K562 (cell line): ENCODE results near the gene SPATC1L. TPM values are rescaled to one million over a fixed set of nuclear protein-coding genes. Genes with fewer than 3 reads are reported as not detected.

ENCODE experiments used
- DACH1 ChIP-seq: fragments of 450-650 bp; IDR thresholded peaks from 2 replicates; pipeline ENCODE4 v1.6.1; 2018; ENCODE audit not compliant: partially characterized antibody
- GATA2 ChIP-seq: sonication (generic); formaldehyde crosslinking; IDR thresholded peaks from 2 replicates; pipeline ENCODE4 v1.4.0; 2020; ENCODE audit warnings: mild to moderate bottlenecking, missing genetic modification reagents
- KDM1A ChIP-seq, 2 experiments: fragments of 450-650 bp; IDR thresholded peaks; 2 replicates each; pipeline ENCODE4 v1.6.1; 2016; ENCODE audit warnings: mild to moderate bottlenecking in 2 of 2
- MEF2D ChIP-seq: conservative IDR thresholded peaks from 2 replicates; pipeline ENCODE4 v1.6.1; 2016; ENCODE audit warnings: low read depth, missing genetic modification characterization, missing compliant biosample characterization
- PML ChIP-seq: IDR thresholded peaks from 2 replicates; pipeline ENCODE4 v1.6.1; 2012; ENCODE audit warnings: low read length, inconsistent platforms
- RAD51 ChIP-seq: fragments of 450-650 bp; IDR thresholded peaks from 2 replicates; pipeline ENCODE4 v1.7.1; 2016; ENCODE audit warnings: low read depth, mild to moderate bottlenecking, borderline replicate concordance
- ZNF316 ChIP-seq: fragments of 450-650 bp; IDR thresholded peaks from 2 replicates; pipeline ENCODE4 v1.6.1; 2016
- ZNF707 ChIP-seq: fragments of 250-450 bp; sonication (Bioruptor Pico); conservative IDR thresholded peaks from 2 replicates; pipeline ENCODE4 v1.8.0; 2022; ENCODE audit warnings: inconsistent platforms, mild to moderate bottlenecking, moderate library complexity
- ZNF764 ChIP-seq: fragments of 250-450 bp; sonication (Bioruptor Pico); IDR thresholded peaks from 2 replicates; pipeline ENCODE4 v1.4.0; 2020; ENCODE audit warnings: low read depth, mild to moderate bottlenecking, moderate library complexity
- polyA plus RNA-seq, 8 experiments: library from polyadenylated mRNA; depleted of rRNA in 4 of 8; stranded (reverse) in 5 of 8; unstranded in 3 of 8; fragments of >200 nt; fragmentation: Nextera tagmentation in 2 of 8; fragmentation: Illumina TruSeq in 1 of 8; extraction: Ambion mirVana in 2 of 8; extraction: Trizol in 1 of 8; gene quantifications; 2 replicates each; pipeline versions ENCODE4 v1.2.1 to v1.2.3, GENCODE V29; 2011 to 2014; ENCODE audit warnings: inconsistent platforms in 1 of 8, missing spikeins in 1 of 8
- total RNA-seq, 7 experiments: library from RNA; depleted of rRNA in 6 of 7; stranded (reverse); fragments of >200 nt in 6 of 7; fragmentation: Illumina TruSeq in 2 of 7; extraction: Trizol in 2 of 7; gene quantifications; 2 replicates each; pipeline versions ENCODE4 v1.2.1 to v1.2.3, GENCODE V29; 2011 to 2021; ENCODE audit warnings: low replicate concordance in 1 of 7
- TF ChIP-seq, protein P1 (sequence below), 3 experiments: IDR thresholded peaks in 2 of 3; conservative IDR thresholded peaks in 1 of 3; 2 replicates each; pipeline ENCODE4 v1.5.1; 2011 to 2012; ENCODE audit warnings: low read length in 3 of 3, mild to moderate bottlenecking in 3 of 3, control low read depth in 2 of 3, improper control_type of control experiment in 1 of 3, inconsistent platforms in 1 of 3, low read depth in 1 of 3, mixed read lengths in 1 of 3, moderate library complexity in 1 of 3; ENCODE audit not compliant: insufficient read depth in 2 of 3
- TF ChIP-seq, protein P2 (sequence below): sonication (generic); formaldehyde crosslinking; IDR thresholded peaks from 2 replicates; pipeline ENCODE4 v1.5.0; 2020; ENCODE audit warnings: missing genetic modification reagents
- TF ChIP-seq, protein P3 (sequence below): sonication (generic); IDR thresholded peaks from 2 replicates; pipeline ENCODE4 v1.6.1; 2016
- TF ChIP-seq, protein P4 (sequence below): sonication (generic); formaldehyde crosslinking; IDR thresholded peaks from 2 replicates; pipeline ENCODE4 v1.8.0; 2022; ENCODE audit warnings: missing genetic modification reagents, mild to moderate bottlenecking, moderate library complexity, borderline replicate concordance

Gene SPATC1L
- total and polyA plus RNA-seq, 9 of the 15 experiments (the other 6 are each of a cell fraction or from before 2014, with no cell fraction given), result 0.14 to 121 (median 34.0) TPM; not detected in 1

DNA sequence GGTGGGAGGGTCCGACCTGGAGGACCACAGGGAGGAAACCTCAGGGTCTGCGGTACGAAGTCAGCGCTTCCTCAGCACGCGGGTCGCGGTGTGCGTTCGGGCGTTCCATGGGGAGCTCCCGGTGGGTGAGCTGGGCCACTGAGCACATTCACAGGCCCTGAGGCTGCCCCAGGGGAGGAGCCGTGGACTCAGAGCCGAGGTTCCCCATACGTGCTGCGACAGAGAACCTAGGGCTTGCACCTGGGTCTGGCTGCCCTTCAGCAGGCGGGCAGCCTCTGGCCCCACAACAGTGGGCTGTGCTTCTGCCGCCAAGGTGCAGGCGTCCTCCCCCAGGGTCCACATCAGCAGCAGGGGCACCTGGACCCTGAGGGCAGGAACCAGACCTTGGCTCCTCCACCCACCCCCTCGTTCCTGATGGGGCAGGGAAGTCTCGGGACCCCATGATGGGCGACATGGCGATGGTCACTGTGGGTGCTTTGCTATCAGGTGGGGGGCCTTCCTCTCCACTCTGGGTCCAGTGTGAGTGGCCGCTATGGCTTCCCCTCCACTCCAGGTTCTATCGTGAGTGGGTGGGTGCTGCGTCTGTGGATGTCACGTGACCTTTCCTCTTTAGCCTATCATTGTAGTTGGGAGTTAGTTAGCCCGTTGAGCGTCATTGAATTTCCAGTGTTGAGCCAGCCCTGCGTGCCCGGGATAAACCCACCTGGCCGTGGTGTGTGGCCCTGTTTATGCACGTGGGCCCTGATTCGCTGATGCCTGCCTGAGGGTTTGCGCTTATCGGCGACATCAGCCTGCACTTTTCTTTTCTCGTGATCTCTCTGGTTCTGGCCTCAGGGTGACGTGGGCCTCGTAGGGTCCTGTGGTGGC is 56.8 kb downstream of the SPATC1L start (continued):
- TF ChIP-seq, protein P1, sequence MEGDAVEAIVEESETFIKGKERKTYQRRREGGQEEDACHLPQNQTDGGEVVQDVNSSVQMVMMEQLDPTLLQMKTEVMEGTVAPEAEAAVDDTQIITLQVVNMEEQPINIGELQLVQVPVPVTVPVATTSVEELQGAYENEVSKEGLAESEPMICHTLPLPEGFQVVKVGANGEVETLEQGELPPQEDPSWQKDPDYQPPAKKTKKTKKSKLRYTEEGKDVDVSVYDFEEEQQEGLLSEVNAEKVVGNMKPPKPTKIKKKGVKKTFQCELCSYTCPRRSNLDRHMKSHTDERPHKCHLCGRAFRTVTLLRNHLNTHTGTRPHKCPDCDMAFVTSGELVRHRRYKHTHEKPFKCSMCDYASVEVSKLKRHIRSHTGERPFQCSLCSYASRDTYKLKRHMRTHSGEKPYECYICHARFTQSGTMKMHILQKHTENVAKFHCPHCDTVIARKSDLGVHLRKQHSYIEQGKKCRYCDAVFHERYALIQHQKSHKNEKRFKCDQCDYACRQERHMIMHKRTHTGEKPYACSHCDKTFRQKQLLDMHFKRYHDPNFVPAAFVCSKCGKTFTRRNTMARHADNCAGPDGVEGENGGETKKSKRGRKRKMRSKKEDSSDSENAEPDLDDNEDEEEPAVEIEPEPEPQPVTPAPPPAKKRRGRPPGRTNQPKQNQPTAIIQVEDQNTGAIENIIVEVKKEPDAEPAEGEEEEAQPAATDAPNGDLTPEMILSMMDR (IDR thresholded peaks at IDR 0.05 in 2 of 3, conservative IDR thresholded peaks at IDR 0.05 in 1 of 3; ENCODE audit: insufficient read depth in 2 of 3, low read depth in 1 of 3, low read length in 3 of 3), result no peak
- TF ChIP-seq MEF2D (no peak), KDM1A (IDR thresholded peaks at IDR 0.05) (no peak), DACH1 (no peak), PML (no peak), GATA2 (CRISPR knock-in tag) (no peak), RAD51 (peak; percentile 91), ZNF316 (no peak), ZNF764 (no peak), ZNF707 (CRISPR knock-in tag) (no peak)
- TF ChIP-seq, protein P2, sequence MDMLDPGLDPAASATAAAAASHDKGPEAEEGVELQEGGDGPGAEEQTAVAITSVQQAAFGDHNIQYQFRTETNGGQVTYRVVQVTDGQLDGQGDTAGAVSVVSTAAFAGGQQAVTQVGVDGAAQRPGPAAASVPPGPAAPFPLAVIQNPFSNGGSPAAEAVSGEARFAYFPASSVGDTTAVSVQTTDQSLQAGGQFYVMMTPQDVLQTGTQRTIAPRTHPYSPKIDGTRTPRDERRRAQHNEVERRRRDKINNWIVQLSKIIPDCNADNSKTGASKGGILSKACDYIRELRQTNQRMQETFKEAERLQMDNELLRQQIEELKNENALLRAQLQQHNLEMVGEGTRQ, result peak; percentile 63
- TF ChIP-seq, protein P3, sequence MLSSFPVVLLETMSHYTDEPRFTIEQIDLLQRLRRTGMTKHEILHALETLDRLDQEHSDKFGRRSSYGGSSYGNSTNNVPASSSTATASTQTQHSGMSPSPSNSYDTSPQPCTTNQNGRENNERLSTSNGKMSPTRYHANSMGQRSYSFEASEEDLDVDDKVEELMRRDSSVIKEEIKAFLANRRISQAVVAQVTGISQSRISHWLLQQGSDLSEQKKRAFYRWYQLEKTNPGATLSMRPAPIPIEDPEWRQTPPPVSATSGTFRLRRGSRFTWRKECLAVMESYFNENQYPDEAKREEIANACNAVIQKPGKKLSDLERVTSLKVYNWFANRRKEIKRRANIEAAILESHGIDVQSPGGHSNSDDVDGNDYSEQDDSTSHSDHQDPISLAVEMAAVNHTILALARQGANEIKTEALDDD, result no peak
- TF ChIP-seq, protein P4, sequence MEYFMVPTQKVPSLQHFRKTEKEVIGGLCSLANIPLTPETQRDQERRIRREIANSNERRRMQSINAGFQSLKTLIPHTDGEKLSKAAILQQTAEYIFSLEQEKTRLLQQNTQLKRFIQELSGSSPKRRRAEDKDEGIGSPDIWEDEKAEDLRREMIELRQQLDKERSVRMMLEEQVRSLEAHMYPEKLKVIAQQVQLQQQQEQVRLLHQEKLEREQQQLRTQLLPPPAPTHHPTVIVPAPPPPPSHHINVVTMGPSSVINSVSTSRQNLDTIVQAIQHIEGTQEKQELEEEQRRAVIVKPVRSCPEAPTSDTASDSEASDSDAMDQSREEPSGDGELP (CRISPR knock-in tag), result 0 out of 2 replicates have a peak, but pooled peaks have one; percentile 3
